ENCODE measurements around the gene ANKRD9. TPM values are rescaled to one million over a fixed set of nuclear protein-coding genes. Genes with fewer than 3 reads are reported as not detected.

The ANKRD9 gene
- total and polyA plus RNA-seq, 2 donors, result 2.2 to 3.5 TPM

DNA sequence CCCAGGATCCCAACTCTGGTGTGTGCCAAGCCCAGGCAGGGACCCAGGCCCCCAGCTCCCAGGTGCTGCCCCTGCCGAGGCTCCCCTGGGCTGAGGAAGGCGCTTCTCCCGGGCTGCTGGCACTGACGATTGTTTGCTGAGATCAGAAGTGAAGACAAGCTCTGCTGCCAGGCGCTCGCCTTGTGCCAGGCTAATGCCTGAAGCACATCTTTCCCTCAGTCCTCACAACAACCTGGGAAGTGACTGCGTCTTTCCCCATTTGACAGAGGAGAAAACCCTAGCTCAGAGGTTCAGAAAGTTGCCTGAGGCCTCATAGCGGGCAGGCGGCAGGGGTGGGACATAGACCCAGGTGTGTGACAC is 36.8 kb downstream of the ANKRD9 start:
- no peak for DNase-seq (ENCODE audit: low read depth in 6 of 9, low spot score in 9 of 9)
- Histone ChIP-seq H3K4me1 (ENCODE audit: control insufficient read depth in 2 of 2, insufficient read depth in 2 of 2, low read length in 2 of 2) (peaks cover 0 to 9% of the 10 kb centered on the region in 2 donors), H3K4me3 (ENCODE audit: low read length in 2 of 2) (no peak overlapping the region), H3K9me3 (ENCODE audit: control insufficient read depth in 2 of 2, insufficient read depth in 1 of 2, low read length in 1 of 2) (no peaks in the 10 kb centered on the region), H3K36me3 (ENCODE audit: control insufficient read depth in 2 of 2, insufficient read depth in 2 of 2, low read length in 1 of 2) (peaks cover 0 to 6% of the 10 kb centered on the region in 2 donors), H3K27ac (ENCODE audit: low read depth in 1 of 2, low read length in 1 of 2) (no peak overlapping the region), H3K27me3 (ENCODE audit: control insufficient read depth in 2 of 2, insufficient read depth in 1 of 2, low read length in 1 of 2) (no peaks in the 10 kb centered on the region)
- 98% methylated on average over 9 of the region's 9 CpGs for WGBS

DNA sequence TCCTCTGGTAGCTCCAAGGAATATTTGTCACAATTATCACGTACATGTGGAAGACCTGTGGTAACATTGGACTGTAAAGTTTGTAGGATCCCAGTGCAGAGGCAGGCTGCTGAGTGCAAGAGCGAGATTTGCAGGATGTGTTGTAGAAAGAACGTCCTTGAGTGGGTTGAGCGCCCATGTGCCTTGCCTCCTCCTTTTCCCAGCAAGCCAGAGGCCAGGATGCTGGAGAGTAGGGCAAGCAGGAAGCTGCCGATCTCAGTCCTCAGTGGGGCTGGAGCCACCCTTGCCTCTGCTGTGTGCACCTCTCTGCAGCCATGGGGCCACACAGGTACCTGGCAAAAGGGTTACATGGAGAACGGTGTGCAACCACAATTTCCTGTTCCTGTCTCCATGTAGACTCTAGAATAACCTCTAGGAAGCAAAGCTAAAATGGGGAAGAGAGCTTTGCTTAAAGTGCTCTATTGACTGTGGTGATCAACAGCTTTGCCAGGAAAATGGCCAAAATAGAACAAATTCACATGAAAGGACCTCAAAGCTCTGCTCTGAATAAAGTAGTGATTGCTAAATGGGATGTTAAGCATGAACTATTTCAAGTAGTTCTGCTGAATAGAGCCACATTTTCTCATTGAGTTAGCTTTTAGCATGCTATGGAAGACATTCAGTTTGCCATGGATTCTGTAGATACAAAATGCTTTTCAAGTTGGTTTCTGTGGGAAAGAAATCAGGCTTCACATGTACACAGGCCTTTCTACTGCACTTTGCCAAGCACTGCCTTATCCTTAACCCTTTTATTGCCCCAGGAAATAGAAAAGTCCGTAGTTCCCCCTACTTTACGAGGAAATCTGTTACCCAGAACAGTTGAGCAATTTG is 37.4 kb downstream of the ANKRD9 start:
- DNase-seq (ENCODE audit: low read depth in 6 of 9, low spot score in 9 of 9), result peak in 6 of 9 donors; percentile 4 to 42 (median 19)
- no peak overlapping the region for H3K27ac ChIP-seq (ENCODE audit: low read depth in 1 of 2, low read length in 1 of 2)
- peaks cover 0 to 6% of the 10 kb centered on the region in 2 donors for H3K36me3 ChIP-seq (ENCODE audit: control insufficient read depth in 2 of 2, insufficient read depth in 2 of 2, low read length in 1 of 2)
- no peak overlapping the region for H3K4me3 ChIP-seq (ENCODE audit: low read length in 2 of 2)
- H3K9me3 ChIP-seq (ENCODE audit: control insufficient read depth in 2 of 2, insufficient read depth in 1 of 2, low read length in 1 of 2), result no peaks in the 10 kb centered on the region
- H3K4me1 ChIP-seq (ENCODE audit: control insufficient read depth in 2 of 2, insufficient read depth in 2 of 2, low read length in 2 of 2), result peaks cover 0 to 9% of the 10 kb centered on the region in 2 donors
- H3K27me3 ChIP-seq (ENCODE audit: control insufficient read depth in 2 of 2, insufficient read depth in 1 of 2, low read length in 1 of 2), result no peaks in the 10 kb centered on the region
- 78% methylated on average over 8 of the region's 8 CpGs for WGBS

DNA sequence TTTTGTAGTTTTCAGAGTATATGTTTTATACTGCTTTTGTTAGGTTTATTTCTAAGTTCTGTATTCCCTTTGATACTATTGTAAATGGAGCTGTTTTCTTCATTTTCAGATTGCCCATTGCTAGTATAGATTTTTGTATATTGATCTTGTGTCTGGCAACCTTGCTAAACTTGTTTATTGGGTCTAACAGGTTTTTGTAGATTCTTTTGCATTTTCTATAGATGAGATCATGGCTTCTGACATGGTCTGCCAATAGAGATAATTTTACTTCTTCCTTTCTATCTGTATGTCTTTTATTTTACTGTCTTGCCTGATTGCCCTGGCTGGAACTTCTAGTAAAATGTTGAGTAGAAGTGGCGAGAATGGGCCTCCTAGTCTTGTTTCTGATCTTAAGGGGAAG is 40.3 kb downstream of the ANKRD9 start:
- 100% methylated on average over 1 of the region's 1 CpG for WGBS
- no peaks in the 10 kb centered on the region for H3K9me3 ChIP-seq (ENCODE audit: control insufficient read depth in 2 of 2, insufficient read depth in 1 of 2, low read length in 1 of 2)
- H3K4me1 ChIP-seq (ENCODE audit: control insufficient read depth in 2 of 2, insufficient read depth in 2 of 2, low read length in 2 of 2), result peaks cover 0 to 9% of the 10 kb centered on the region in 2 donors
- H3K27ac ChIP-seq (ENCODE audit: low read depth in 1 of 2, low read length in 1 of 2), result no peak overlapping the region
- no peaks in the 10 kb centered on the region for H3K27me3 ChIP-seq (ENCODE audit: control insufficient read depth in 2 of 2, insufficient read depth in 1 of 2, low read length in 1 of 2)
- H3K4me3 ChIP-seq (ENCODE audit: low read length in 2 of 2), result no peak overlapping the region
- H3K36me3 ChIP-seq (ENCODE audit: control insufficient read depth in 2 of 2, insufficient read depth in 2 of 2, low read length in 1 of 2), result peaks cover 6 to 18% of the 10 kb centered on the region in 2 donors
- DNase-seq (ENCODE audit: low read depth in 6 of 9, low spot score in 9 of 9), result no peak

DNA sequence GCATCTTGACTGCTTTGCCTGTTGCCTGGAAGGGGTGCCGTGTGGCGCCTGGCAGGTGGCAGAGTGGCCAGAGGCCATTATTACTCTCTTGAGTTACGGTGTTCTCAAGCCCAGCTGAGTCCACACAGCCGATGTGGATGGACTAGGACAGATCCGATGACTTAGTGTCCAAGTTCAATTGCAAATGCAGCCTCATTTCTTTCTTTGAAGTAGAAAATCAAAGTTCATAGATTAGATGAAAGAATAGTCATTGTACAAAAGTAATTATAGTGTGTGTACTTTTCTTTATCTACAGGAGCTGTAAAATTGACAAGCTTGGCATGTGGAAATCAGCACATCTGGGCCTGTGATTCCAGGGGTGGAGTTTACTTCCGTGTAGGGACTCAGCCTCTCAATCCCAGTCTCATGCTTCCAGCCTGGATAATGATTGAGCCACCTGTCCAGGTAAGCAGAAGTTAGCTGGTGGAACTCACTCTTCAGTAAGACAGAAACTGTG is 44.7 kb downstream of the ANKRD9 start:
- WGBS, result 98% methylated on average over 6 of the region's 6 CpGs
- Histone ChIP-seq H3K27me3 (ENCODE audit: control insufficient read depth in 2 of 2, insufficient read depth in 1 of 2, low read length in 1 of 2) (no peaks in the 10 kb centered on the region), H3K4me1 (ENCODE audit: control insufficient read depth in 2 of 2, insufficient read depth in 2 of 2, low read length in 2 of 2) (peaks cover 0 to 5% of the 10 kb centered on the region in 2 donors), H3K4me3 (ENCODE audit: low read length in 2 of 2) (no peak overlapping the region), H3K9me3 (ENCODE audit: control insufficient read depth in 2 of 2, insufficient read depth in 1 of 2, low read length in 1 of 2) (no peaks in the 10 kb centered on the region), H3K36me3 (ENCODE audit: control insufficient read depth in 2 of 2, insufficient read depth in 2 of 2, low read length in 1 of 2) (peaks cover 6 to 16% of the 10 kb centered on the region in 2 donors), H3K27ac (ENCODE audit: low read depth in 1 of 2, low read length in 1 of 2) (no peak overlapping the region)
- DNase-seq (ENCODE audit: low read depth in 6 of 9, low spot score in 9 of 9), result no peak

DNA sequence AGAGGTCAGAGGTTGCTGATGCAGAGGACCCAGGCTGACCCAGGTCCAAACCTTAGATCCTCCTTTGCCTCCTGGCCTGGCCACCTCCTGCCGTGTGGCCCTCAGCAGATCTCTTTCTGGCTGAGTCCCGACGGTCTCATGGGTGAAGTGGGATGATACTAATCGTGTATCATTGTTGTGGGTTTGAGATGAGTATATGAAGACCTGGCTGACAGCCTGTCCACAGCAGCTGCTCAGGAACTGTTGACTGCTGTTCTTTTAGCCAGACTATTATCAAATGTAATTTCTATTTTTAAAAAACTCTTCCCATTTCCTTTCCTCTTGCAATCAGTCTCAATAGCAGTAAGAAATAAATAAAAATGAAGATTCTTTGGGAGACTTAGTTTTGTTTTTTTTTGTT is 45.6 kb downstream of the ANKRD9 start:
- WGBS, result 99% methylated on average over 4 of the region's 4 CpGs
- Histone ChIP-seq H3K36me3 (ENCODE audit: control insufficient read depth in 2 of 2, insufficient read depth in 2 of 2, low read length in 1 of 2) (peaks cover 6 to 22% of the 10 kb centered on the region in 2 donors), H3K4me1 (ENCODE audit: control insufficient read depth in 2 of 2, insufficient read depth in 2 of 2, low read length in 2 of 2) (peaks cover 0 to 5% of the 10 kb centered on the region in 2 donors), H3K9me3 (ENCODE audit: control insufficient read depth in 2 of 2, insufficient read depth in 1 of 2, low read length in 1 of 2) (no peaks in the 10 kb centered on the region), H3K27me3 (ENCODE audit: control insufficient read depth in 2 of 2, insufficient read depth in 1 of 2, low read length in 1 of 2) (no peaks in the 10 kb centered on the region), H3K27ac (ENCODE audit: low read depth in 1 of 2, low read length in 1 of 2) (no peak overlapping the region), H3K4me3 (ENCODE audit: low read length in 2 of 2) (no peak overlapping the region)
- DNase-seq (ENCODE audit: low read depth in 6 of 9, low spot score in 9 of 9), result no peak

DNA sequence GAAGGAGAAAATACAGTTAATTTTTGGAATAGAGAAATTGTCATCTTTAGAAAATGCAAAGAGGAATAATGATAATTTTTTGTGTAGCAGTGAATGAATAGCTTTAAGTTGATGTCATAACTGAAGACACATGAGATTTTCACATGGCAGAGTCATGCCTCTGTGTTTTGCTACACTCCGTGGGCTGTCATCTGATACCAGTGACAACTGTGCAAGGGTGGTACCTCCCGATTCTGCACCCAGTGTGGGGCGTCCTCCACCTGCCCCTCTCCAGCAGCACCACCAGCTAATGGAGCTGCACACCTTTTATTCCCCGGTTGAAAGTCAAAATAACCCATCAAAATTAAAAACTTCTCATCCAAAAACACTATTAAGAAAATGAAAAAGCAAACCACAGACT is 47.2 kb downstream of the ANKRD9 start:
- peaks cover 10 to 34% of the 10 kb centered on the region in 2 donors for H3K36me3 ChIP-seq (ENCODE audit: control insufficient read depth in 2 of 2, insufficient read depth in 2 of 2, low read length in 1 of 2)
- 93% methylated on average over 4 of the region's 4 CpGs for WGBS
- no peak for DNase-seq (ENCODE audit: low read depth in 6 of 9, low spot score in 9 of 9)

DNA sequence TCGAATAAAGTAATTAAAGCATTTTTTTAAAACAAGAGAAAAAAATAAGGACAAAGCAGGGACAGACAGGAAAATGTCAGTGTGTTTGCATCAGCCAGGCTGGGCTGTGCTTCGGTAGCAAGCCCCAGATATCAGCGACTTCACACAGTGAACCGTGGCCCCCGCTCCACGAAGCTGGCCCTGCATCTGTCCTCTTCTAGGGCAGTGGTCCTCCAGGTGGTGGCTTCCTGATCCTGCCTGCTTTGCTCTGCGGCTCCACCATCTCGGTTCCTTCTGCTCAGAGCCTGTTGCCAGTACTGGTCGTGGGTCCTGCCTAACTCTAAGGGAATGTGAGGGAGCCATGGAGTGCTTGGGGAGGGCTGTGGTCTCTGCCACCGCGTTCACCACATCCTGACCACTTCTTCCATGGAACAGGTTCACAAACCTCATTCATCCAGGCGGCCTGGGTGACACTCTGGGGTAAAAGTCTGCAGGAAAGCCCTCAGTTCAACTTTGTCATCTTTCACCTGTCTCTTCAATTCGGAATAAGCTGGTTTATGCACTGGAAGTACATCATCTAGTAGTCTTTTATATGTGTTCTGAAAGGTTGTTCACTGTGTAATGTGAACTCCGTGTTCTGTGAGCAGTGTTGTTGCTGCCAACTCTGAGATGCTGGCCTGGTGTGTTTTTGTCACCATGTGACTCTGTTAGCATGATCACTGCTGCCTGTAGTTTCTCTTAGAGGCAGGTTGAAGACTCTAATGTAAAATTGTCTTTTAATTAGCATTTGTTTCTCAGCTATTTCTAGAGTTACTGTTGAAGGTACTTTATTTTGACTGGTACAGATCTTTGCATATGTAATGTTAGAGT is 47.9 kb downstream of the ANKRD9 start:
- Histone ChIP-seq H3K27ac (ENCODE audit: low read depth in 1 of 2, low read length in 1 of 2) (no peak overlapping the region), H3K27me3 (ENCODE audit: control insufficient read depth in 2 of 2, insufficient read depth in 1 of 2, low read length in 1 of 2) (no peaks in the 10 kb centered on the region), H3K4me3 (ENCODE audit: low read length in 2 of 2) (no peak overlapping the region), H3K4me1 (ENCODE audit: control insufficient read depth in 2 of 2, insufficient read depth in 2 of 2, low read length in 2 of 2) (peaks cover 0 to 5% of the 10 kb centered on the region in 2 donors), H3K9me3 (ENCODE audit: control insufficient read depth in 2 of 2, insufficient read depth in 1 of 2, low read length in 1 of 2) (no peaks in the 10 kb centered on the region), H3K36me3 (ENCODE audit: control insufficient read depth in 2 of 2, insufficient read depth in 2 of 2, low read length in 1 of 2) (peaks cover 7 to 37% of the 10 kb centered on the region in 2 donors)
- WGBS, result 66% methylated on average over 14 of the region's 14 CpGs
- no peak for DNase-seq (ENCODE audit: low read depth in 6 of 9, low spot score in 9 of 9)

More for the DNA sequence above, 47.2 kb downstream of the ANKRD9 start:
- H3K27ac ChIP-seq (ENCODE audit: low read depth in 1 of 2, low read length in 1 of 2), result no peak overlapping the region
- H3K27me3 ChIP-seq (ENCODE audit: control insufficient read depth in 2 of 2, insufficient read depth in 1 of 2, low read length in 1 of 2), result no peaks in the 10 kb centered on the region
- H3K4me3 ChIP-seq (ENCODE audit: low read length in 2 of 2), result no peak overlapping the region
- H3K9me3 ChIP-seq (ENCODE audit: control insufficient read depth in 2 of 2, insufficient read depth in 1 of 2, low read length in 1 of 2), result no peaks in the 10 kb centered on the region
- H3K4me1 ChIP-seq (ENCODE audit: control insufficient read depth in 2 of 2, insufficient read depth in 2 of 2, low read length in 2 of 2), result peaks cover 0 to 5% of the 10 kb centered on the region in 2 donors

DNA sequence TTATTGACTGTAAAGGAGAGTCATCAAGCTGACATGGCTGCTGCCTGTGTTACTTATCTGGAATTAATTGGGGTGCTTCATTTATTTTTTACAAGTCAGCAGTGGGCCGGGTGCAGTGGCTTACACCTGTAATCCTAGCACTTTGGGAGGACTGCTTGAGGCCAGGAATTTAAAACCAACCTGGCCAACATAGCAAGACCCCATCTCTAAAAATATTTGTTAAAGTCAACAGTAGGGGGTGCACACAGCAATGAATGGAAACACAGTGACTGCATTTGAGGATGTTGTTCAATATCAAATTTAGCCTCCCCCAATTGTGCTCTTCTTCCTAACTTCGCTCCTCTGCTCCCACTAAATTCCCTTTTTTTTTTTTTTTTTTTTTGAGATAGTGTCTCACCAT is 52.1 kb downstream of the ANKRD9 start:
- H3K4me1 ChIP-seq (ENCODE audit: control insufficient read depth in 2 of 2, insufficient read depth in 2 of 2, low read length in 2 of 2), result peaks cover 0 to 5% of the 10 kb centered on the region in 2 donors
- H3K4me3 ChIP-seq (ENCODE audit: low read length in 2 of 2), result no peak overlapping the region
- no peaks in the 10 kb centered on the region for H3K9me3 ChIP-seq (ENCODE audit: control insufficient read depth in 2 of 2, insufficient read depth in 1 of 2, low read length in 1 of 2)
- peaks cover 18 to 52% of the 10 kb centered on the region in 2 donors for H3K36me3 ChIP-seq (ENCODE audit: control insufficient read depth in 2 of 2, insufficient read depth in 2 of 2, low read length in 1 of 2)
- no peak overlapping the region for H3K27ac ChIP-seq (ENCODE audit: low read depth in 1 of 2, low read length in 1 of 2)
- no peak for DNase-seq (ENCODE audit: low read depth in 6 of 9, low spot score in 9 of 9)
- H3K27me3 ChIP-seq (ENCODE audit: control insufficient read depth in 2 of 2, insufficient read depth in 1 of 2, low read length in 1 of 2), result no peaks in the 10 kb centered on the region
- 77% methylated on average over 2 of the region's 2 CpGs for WGBS

DNA sequence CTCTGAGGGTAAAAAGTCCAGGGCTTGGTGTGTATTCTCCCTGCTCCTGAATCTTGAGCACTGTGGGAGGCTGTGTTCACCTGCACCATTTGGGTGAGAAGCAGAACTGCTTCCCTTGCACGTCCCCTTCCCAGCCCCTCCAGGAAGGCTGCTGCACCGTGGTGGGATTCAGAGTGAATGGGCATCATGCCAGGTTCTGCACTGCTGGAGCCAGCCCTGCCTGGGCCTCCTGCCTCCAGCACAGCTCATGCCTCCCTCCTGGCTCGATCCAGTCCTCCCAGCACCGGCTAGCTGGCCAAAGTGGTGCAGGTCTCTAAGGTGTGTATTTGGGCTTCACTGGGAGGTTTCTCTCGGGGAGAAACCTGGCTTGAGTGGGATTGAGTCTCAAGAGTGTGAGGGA is 54.9 kb downstream of the ANKRD9 start:
- Histone ChIP-seq H3K9me3 (ENCODE audit: control insufficient read depth in 2 of 2, insufficient read depth in 1 of 2, low read length in 1 of 2) (no peaks in the 10 kb centered on the region), H3K4me3 (ENCODE audit: low read length in 2 of 2) (no peak overlapping the region), H3K27me3 (ENCODE audit: control insufficient read depth in 2 of 2, insufficient read depth in 1 of 2, low read length in 1 of 2) (no peaks in the 10 kb centered on the region), H3K27ac (ENCODE audit: low read depth in 1 of 2, low read length in 1 of 2) (no peak overlapping the region), H3K36me3 (ENCODE audit: control insufficient read depth in 2 of 2, insufficient read depth in 2 of 2, low read length in 1 of 2) (peaks cover 39 to 70% of the 10 kb centered on the region in 2 donors), H3K4me1 (ENCODE audit: control insufficient read depth in 2 of 2, insufficient read depth in 2 of 2, low read length in 2 of 2) (no peaks in the 10 kb centered on the region)
- 91% methylated on average over 5 of the region's 5 CpGs for WGBS
- DNase-seq (ENCODE audit: low read depth in 6 of 9, low spot score in 9 of 9), result no peak

Measured in thymus (tissue), 11 donors.